Measurements from ENCODE around the gene STK4. TPM values are rescaled to one million over a fixed set of nuclear protein-coding genes. Genes with fewer than 3 reads are reported as not detected.

Gene STK4
- total RNA-seq, 1 donor from 2014 or later: 17.4 TPM

- no peak for TF ChIP-seq CTCF (conservative IDR thresholded peaks at IDR 0.05; ENCODE audit: low read depth, low read length)
- no peak overlapping the region for H3K4me3 ChIP-seq (ENCODE audit: low read depth, low read length)
- no peak for DNase-seq (ENCODE audit: low read depth)
These were observed 10.4 kb downstream of the STK4 start for GRCh38 chr20:44976698-44977097.

- no peak for DNase-seq (ENCODE audit: low read depth)
- H3K4me3 ChIP-seq (ENCODE audit: low read depth, low read length): no peak overlapping the region
- TF ChIP-seq CTCF (conservative IDR thresholded peaks at IDR 0.05; ENCODE audit: low read depth, low read length): no peak
These were observed 12.8 kb downstream of the STK4 start for GRCh38 chr20:44979090-44979621.

GRCh38 chr20:44981736-44982406 lies 15.6 kb downstream of the STK4 start:
- no peak for DNase-seq (ENCODE audit: low read depth)
- TF ChIP-seq CTCF (conservative IDR thresholded peaks at IDR 0.05; ENCODE audit: low read depth, low read length): no peak
- H3K4me3 ChIP-seq (ENCODE audit: low read depth, low read length): no peak overlapping the region

GRCh38 chr20:44983093-44983674 lies 16.9 kb downstream of the STK4 start:
- no peak for DNase-seq (ENCODE audit: low read depth)
- no peak for TF ChIP-seq CTCF (conservative IDR thresholded peaks at IDR 0.05; ENCODE audit: low read depth, low read length)
- no peak overlapping the region for H3K4me3 ChIP-seq (ENCODE audit: low read depth, low read length)

- no peak for TF ChIP-seq CTCF (conservative IDR thresholded peaks at IDR 0.05; ENCODE audit: low read depth, low read length)
- no peak for DNase-seq (ENCODE audit: low read depth)
- no peak overlapping the region for H3K4me3 ChIP-seq (ENCODE audit: low read depth, low read length)
These were observed 22.4 kb downstream of the STK4 start for GRCh38 chr20:44988631-44989171.

GRCh38 chr20:44990425-44990824 lies 24.1 kb downstream of the STK4 start:
- DNase-seq (ENCODE audit: low read depth): no peak
- no peak for TF ChIP-seq CTCF (conservative IDR thresholded peaks at IDR 0.05; ENCODE audit: low read depth, low read length)
- H3K4me3 ChIP-seq (ENCODE audit: low read depth, low read length): no peak overlapping the region

Measured in epithelial cell of proximal tubule (primary cell).